Chondrocyte (in vitro differentiated cells): Measurements from ENCODE around the gene ZNF346. TPM values are rescaled to one million over a fixed set of nuclear protein-coding genes. Genes with fewer than 3 reads are reported as not detected.

ENCODE experiments used
- DNase-seq: peaks from one replicate; pipeline ENCODE4 v3.0.0; 2021; ENCODE audit warnings: mixed read lengths, low spot score
- H3K27ac Mint-ChIP-seq: one replicate; pipeline ENCODE4 v1.8.0; 2021; ENCODE audit warnings: mild to moderate bottlenecking, moderate library complexity, mixed read lengths; ENCODE audit not compliant: unreplicated experiment
- H3K27me3 Mint-ChIP-seq: 2 replicates; pipeline ENCODE4 v1.8.0; 2021; ENCODE audit warnings: low read depth, mixed read lengths
- H3K36me3 Mint-ChIP-seq: 2 replicates; pipeline ENCODE4 v1.8.0; 2021; ENCODE audit warnings: low read depth, mixed read lengths
- H3K4me1 Mint-ChIP-seq: 2 replicates; pipeline ENCODE4 v1.8.0; 2021; ENCODE audit warnings: low read depth, mild to moderate bottlenecking, mixed read lengths
- H3K4me3 Mint-ChIP-seq: one replicate; pipeline ENCODE4 v1.8.0; 2021; ENCODE audit warnings: mild to moderate bottlenecking, moderate library complexity, mixed read lengths; ENCODE audit not compliant: unreplicated experiment
- H3K9me3 Mint-ChIP-seq: 2 replicates; pipeline ENCODE4 v1.8.0; 2021; ENCODE audit warnings: low read depth, mixed read lengths
- CTCF ChIP-seq: fragments of 200-600 bp; sonication (generic); IDR thresholded peaks from 2 replicates; pipeline ENCODE4 v1.5.0; 2021; ENCODE audit warnings: antibody characterized with exemption, mild to moderate bottlenecking, moderate library complexity
- total RNA-seq: library from RNA; stranded (reverse); gene quantifications from 3 replicates; pipeline ENCODE4 v1.2.1, GENCODE V29; 2021

ZNF346 gene
- total RNA-seq, 1 donor from 2014 or later: 15.1 TPM

- Mint-ChIP-seq H3K27me3 (no peaks in the 10 kb centered on the region), H3K9me3 (no peaks in the 10 kb centered on the region), H3K27ac (peak overlapping the region; percentile 99), H3K36me3 (no peaks in the 10 kb centered on the region), H3K4me1 (peaks cover 25% of the 10 kb centered on the region), H3K4me3 (peak overlapping the region; percentile 91)
- no peak for DNase-seq
- TF ChIP-seq CTCF: peak; percentile 78
These were observed 16.8 kb upstream of the ZNF346 start for GRCh38 chr5:177005619-177006264.

- H3K4me1 Mint-ChIP-seq: peaks cover 25% of the 10 kb centered on the region
- H3K4me3 Mint-ChIP-seq: peak within 1 kb of the TSS; percentile 91
- peak; percentile 96 for DNase-seq
These were observed 16.1 kb upstream of the ZNF346 start, which contains the start of gene UIMC1 for GRCh38 chr5:177006265-177006972. Gene UIMC1, minus strand, starts transcription at chr5:177006779. Its CDS starts 24,164 bp downstream, at chr5:176982615.

GRCh38 chr5:177008716-177009115, 13.8 kb upstream of the ZNF346 start:
- Mint-ChIP-seq H3K27me3 (no peaks in the 10 kb centered on the region), H3K27ac (no peak overlapping the region), H3K4me3 (no peak overlapping the region), H3K36me3 (no peaks in the 10 kb centered on the region), H3K9me3 (no peaks in the 10 kb centered on the region), H3K4me1 (peaks cover 24% of the 10 kb centered on the region)
- TF ChIP-seq CTCF: no peak
- no peak for DNase-seq

More at GRCh38 chr5:177006265-177006972, 16.1 kb upstream of the ZNF346 start, which contains the start of gene UIMC1:
- Mint-ChIP-seq H3K27me3 (no peaks in the 10 kb centered on the region), H3K27ac (peak within 1 kb of the TSS; percentile 99), H3K9me3 (no peaks in the 10 kb centered on the region), H3K36me3 (no peaks in the 10 kb centered on the region)
- TF ChIP-seq CTCF: no peak

DNA sequence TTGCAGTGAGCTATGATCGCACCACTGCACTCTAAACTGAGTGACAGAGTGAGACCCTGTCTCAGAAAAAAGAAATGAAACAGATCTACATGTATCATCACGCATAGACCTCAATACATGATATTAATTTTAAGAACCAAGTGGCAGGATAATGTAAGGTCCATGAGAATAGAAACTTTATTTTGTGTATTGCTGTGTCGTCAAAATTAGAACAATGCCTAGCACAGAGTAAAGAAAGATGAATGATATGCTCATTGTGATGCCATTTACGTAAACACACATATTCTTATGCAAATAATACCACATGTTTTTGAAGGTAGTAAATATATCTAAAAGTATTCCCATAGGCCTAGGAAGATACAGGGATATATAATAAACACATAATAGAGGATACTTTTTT, 12.3 kb upstream of the ZNF346 start:
- Mint-ChIP-seq H3K27me3 (no peaks in the 10 kb centered on the region), H3K4me3 (no peak overlapping the region), H3K9me3 (no peaks in the 10 kb centered on the region), H3K27ac (no peak overlapping the region), H3K36me3 (no peaks in the 10 kb centered on the region), H3K4me1 (peaks cover 13% of the 10 kb centered on the region)
- no peak for DNase-seq
- TF ChIP-seq CTCF: no peak

DNA sequence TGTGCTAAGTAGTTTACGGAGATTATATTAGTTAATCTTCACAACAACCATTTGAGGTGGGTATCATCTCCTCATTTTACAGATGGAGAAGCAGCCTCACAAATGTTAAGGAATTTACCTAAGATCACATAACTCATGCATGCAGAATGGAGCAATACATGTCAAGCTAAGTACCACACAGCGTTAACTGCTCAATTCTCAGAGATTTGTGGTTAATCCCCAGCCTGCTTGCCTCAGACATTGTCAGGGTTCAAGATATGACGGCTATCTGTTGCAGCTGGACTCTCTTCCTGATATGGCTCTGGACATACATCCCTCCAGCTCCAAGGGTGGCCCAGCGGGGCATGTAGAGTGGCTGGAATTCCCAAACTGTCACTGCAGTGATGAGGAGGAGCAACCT, 7.3 kb upstream of the ZNF346 start:
- H3K9me3 Mint-ChIP-seq: no peaks in the 10 kb centered on the region

More for the DNA sequence above, 7.3 kb upstream of the ZNF346 start:
- no peak for TF ChIP-seq CTCF
- H3K27ac Mint-ChIP-seq: no peak overlapping the region
- H3K36me3 Mint-ChIP-seq: no peaks in the 10 kb centered on the region
- H3K4me3 Mint-ChIP-seq: no peak overlapping the region
- no peak for DNase-seq
- peaks cover 2% of the 10 kb centered on the region for H3K4me1 Mint-ChIP-seq
- H3K27me3 Mint-ChIP-seq: no peaks in the 10 kb centered on the region
